GM19397 (cell line): Measurements from ENCODE around the gene UMODL1.

Experiments used
- ATAC-seq: cut with Tn5 transposase; IDR thresholded peaks from one replicate; pipeline ENCODE4 v1.9.1; 2021; ENCODE audit warnings: mild to moderate bottlenecking, moderate library complexity; ENCODE audit not compliant: unreplicated experiment

Gene UMODL1

GRCh38 chr21:42057851-42058437 is 13.2 kb upstream of the UMODL1 start:
- ATAC-seq, result no peak

GRCh38 chr21:42058631-42059111 is 12.4 kb upstream of the UMODL1 start:
- ATAC-seq, result no peak

DNA sequence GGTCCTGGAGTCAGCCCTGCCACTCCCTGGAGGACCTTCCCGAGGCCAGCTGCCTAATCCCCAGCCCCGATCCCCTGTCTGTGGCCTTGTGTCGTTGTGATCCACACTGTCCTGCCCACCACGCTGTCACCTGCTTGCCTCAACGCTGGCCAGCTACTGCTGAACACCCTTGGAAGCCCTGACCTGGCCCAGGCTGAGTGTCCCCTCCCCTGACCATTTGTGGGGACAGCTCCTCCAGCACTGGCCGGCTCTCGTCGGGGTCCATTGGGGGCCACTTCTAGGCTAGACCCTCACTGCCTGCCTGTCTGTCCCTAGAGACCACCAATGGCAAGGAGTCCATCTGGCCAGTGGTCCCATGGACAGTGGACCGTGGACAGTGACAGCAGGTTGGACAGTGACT is 12.0 kb upstream of the UMODL1 start:
- ATAC-seq, result no peak

GRCh38 chr21:42059721-42060120 is 11.4 kb upstream of the UMODL1 start:
- no peak for ATAC-seq

- ATAC-seq, result no peak
Measured at GRCh38 chr21:42060166-42060565, 11.0 kb upstream of the UMODL1 start.

DNA sequence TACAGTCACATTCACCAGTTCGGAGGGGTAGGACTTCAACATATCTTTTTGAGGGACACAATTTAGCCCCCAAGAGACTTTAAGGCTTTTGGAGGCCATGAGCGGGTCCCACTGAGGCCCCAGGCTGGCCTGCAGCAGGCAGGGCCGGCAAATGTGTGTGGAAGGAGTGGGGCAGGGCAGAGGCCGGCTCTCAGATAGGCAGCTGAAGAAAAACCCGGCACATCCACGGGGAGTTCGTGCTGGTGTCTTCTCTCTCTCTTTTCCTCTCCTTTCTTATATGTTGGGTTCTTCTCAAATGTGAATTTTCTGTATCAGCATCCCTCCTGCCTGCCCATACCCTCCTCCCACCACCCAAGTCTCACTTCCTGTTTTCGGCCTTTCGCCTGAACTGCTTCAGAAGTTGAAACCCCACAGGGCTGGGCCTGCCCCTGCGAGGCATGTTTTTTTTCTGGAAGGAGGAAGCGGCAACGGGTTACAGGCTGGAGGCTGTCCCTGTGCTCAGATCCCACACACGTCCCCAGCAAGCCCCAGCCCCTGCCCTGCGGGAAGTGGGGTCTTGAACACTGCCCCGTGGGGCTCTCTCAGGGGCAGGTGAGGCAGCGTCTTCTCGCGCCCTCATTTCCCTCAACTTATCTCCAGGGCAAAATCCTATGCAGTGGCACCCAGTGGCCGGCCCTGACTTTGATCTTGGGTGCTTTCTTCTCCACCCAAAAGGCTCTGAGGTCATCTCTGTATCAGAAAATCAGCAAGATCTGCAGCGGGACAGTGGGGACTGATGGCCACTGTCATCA is 9.7 kb upstream of the UMODL1 start:
- ATAC-seq, result peak; percentile 39

- ATAC-seq, result no peak
Measured at GRCh38 chr21:42061986-42062235, 9.2 kb upstream of the UMODL1 start.

DNA sequence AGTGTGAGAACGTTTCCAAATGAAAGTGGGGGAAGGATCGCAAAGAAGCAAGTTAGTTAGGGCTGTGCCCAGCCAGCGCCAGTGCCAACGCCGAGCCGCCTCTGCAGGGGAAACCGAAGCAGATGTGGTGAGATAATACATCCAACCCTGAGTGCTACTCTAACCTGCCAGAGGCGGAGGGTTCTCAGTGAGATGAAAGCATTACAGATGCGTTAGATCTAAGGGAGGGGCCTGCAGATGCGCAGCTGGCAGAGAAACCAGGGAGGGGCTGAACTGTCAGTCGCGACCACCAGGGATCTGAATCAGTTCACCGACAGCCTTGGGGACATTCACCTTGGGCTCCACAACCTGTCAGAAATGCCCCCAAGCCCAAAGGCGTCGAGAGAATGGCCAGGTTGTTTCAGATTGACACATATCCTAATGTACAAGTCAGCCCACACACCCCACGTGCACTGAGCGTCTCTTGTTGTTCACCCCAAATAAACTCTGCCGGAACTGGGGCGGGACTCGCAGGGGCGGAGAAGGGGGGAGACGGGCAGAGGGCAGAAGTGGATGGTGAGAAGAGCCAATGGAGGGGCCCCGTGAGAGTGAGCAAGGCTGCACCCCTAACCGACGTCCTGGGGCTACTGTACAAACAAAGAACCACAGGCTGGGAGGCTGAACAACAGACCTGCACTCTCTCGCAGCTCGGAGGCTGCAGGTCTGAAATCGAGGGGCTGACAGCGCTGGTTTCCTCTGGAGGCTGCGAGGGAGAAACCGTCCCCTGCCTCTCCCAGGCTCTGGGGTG is 8.7 kb upstream of the UMODL1 start:
- ATAC-seq, result peak; percentile 49

DNA sequence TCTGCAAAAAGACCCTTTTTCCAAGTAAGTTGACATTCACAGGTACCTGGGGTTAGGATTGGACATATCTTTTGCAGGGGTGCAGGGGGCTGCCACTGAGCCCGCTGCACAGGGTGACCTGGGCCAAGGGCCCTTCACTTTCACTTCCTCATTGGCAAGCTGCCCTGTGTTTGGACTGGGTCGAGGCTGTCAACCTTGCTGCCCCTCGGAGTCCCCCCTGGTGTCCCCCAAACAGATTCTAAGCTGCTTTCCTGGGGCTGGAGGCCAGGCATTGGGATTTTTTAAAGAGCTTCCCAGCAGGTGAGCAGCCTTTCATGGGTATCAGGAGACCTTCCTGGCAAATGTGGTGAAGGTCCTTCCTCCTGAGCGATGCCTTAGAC is 7.9 kb upstream of the UMODL1 start:
- no peak for ATAC-seq

DNA sequence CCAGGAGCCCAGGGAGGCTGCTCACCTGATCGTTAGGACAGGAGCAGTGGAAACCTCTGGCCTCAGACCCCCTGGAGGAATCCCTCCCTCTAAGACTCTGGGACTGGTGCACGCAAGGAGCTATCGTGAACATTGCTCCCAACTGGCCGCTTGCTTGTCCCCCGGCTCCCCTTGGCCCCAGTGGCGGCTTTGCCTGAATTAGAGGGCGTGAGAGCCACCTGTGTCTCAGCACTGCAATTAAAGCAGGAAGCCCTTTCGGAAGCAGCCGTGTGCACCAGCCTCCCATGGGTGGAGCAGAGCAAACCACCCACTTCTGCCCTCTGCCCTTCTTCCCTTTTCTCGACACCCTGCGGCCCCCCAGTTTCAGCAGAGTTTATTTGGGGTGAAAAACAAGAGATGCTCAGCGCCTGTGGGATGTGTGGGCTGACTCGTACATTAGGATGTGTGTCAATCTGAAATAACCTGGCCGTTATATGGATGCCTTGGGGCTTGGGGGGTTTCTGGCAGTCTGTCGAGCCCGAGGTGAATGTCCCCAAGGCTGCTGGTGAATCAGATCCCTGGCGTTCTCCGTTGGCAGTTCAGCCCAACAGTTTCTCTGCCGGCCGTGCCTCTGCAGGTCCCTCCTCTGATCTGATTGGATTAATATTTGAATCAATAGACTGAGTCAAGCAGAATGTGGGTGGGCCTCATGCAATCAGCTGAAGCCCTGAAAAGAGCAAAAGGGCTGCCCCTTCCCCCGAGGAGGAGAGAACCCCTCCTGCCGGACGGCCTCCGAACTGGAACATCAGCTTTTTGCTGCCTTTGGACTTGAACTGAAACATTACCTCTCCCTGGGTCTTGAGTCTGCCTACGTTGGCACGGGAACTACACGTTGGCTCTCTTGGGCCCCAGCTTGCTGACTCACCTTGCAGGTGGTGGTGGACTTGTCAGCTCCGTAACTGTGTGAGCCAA is 7.3 kb upstream of the UMODL1 start:
- peak; percentile 29 for ATAC-seq

GRCh38 chr21:42066521-42066920 is 4.6 kb upstream of the UMODL1 start:
- no peak for ATAC-seq

DNA sequence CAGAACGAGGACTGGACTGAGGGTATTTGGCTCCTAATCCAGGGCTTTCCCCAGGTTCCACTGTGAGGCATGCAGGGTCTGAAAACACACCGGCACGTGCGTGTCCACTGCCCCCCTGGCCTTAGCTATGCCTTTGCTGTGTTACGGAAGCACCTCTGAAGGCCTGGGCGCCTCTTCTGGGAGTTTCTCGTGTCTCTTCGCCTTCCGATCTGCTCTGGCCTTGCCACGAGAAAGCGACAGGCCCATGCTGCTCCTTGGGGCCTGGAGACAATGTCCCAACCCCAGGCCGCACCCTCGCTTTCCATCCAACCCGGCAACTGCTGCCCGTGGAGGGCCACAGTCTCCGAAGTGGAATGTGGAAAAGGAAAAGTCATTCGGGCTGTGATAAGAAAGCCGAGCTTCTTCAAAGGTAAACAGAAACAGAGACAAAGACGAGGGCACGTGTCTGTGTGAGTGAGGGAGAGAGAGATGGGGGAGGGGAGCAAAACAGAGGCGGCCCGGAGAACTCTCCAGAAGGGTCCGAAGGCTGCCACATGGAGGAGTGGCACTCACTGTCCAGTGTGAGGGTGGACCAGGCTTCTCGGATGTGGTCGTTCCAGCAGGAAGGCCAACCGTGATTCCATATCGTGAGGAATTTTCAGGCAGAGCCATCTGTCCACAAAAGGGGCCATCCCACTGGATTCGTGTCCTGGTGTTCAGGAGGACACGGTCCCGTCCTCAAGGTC is 3.4 kb upstream of the UMODL1 start:
- ATAC-seq, result no peak

DNA sequence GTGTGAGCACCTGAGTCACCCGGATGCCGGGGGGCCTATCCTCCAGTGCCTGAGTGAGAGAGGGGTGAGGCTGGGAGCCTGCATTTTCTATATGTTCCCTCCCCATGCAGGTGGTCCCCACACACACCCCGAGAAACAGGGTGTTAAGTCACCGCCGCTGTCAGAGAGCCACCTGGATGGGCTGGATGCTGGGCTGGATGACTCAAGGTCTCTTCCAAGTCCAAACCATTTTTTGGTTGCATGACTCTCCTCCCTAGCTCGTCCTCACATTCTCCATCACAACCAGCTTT is 2.9 kb upstream of the UMODL1 start:
- no peak for ATAC-seq

GRCh38 chr21:42068592-42068991 is 2.5 kb upstream of the UMODL1 start:
- ATAC-seq, result no peak

DNA sequence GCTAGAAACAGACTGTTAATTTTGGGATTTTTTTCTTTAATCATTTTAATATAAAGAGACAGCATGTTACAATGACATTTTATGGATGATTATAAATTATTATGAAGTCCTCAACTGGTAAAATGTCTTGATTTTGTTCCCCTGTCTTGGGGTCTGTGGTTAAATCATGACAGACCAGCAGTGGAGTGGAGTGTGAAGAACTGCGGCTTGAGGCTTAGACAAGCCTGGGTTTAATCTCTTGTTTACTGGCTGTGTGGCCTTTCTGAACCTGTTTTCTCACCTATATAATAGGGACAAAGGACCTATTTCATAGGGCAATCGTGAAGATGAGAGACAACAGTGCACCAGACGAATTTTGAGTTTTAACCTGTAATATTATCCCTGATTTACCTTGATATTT is 1.8 kb upstream of the UMODL1 start:
- ATAC-seq, result no peak

- ATAC-seq, result no peak
Measured at GRCh38 chr21:42069843-42070242, 1.3 kb upstream of the UMODL1 start.

GRCh38 chr21:42073145-42074099 is 2.3 kb downstream of the UMODL1 start:
- no peak for ATAC-seq

GRCh38 chr21:42075686-42076471 is 4.8 kb downstream of the UMODL1 start:
- no peak for ATAC-seq
